HG02610 (cell line): Measurements from ENCODE around the gene INHBB.
"Not testable (repeated sequence)": the region's sequence is repeated elsewhere in the genome, so short reads cannot be mapped to it uniquely, and the experiment has no call there.

Experiments used
- ATAC-seq: cut with Tn5 transposase; IDR thresholded peaks from one replicate; pipeline ENCODE4 v1.9.1; 2021; ENCODE audit warnings: mild to moderate bottlenecking, moderate library complexity; ENCODE audit not compliant: unreplicated experiment

Gene INHBB

GRCh38 chr2:120316071-120316470 lies 29.9 kb upstream of the INHBB start:
- ATAC-seq, result no peak

- ATAC-seq, result no peak
These were observed 29.3 kb upstream of the INHBB start for GRCh38 chr2:120316528-120317179.

GRCh38 chr2:120317180-120317533 lies 28.8 kb upstream of the INHBB start:
- no peak for ATAC-seq

DNA sequence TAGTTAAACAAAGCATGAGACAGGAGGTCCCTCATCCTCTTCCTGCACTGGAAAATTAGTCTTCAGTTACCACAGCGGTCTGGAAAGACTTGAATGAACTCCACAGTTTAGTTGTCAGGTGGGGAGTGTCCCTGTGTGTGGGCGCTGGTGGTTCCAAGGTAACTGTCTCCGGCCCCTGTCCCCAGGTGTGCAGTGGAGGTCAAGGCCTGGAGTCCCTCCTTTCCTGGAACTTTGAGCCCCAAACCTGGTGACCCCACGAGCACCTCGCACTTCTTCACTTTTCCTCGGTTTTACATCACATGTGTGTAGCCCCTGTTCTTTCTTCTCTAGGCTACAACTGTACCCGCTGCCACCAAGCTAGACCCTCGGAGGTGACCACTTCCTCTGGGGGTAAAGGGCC lies 28.0 kb upstream of the INHBB start:
- no peak for ATAC-seq

DNA sequence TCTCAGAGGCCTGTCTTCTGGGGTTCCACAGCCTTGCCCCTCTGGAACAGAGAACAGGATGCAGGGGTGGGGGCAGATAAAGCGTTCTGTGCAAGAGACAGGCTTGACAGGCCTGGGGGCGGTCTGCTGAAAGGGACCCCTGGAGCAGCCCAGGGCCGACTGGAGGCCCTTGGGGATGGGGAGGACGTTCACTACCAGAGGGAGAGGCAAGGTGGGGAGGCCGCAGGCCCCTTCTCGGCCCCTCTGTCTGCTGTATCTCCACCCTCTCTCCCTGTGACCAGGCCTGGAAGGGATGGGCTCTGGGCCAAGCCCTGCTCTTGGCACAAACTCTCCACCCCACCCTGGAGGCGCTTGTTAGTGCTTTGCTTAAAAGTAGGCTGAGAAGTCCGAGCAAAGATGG lies 27.3 kb upstream of the INHBB start:
- ATAC-seq, result no peak

- no peak for ATAC-seq
These were observed 26.8 kb upstream of the INHBB start for GRCh38 chr2:120319123-120319522.

GRCh38 chr2:120319686-120320317 lies 26.1 kb upstream of the INHBB start:
- no peak for ATAC-seq

GRCh38 chr2:120320318-120320851 lies 25.6 kb upstream of the INHBB start:
- ATAC-seq, result no peak

GRCh38 chr2:120320887-120321556 lies 24.9 kb upstream of the INHBB start:
- ATAC-seq, result not testable (repeated sequence)

- no peak for ATAC-seq
These were observed 24.1 kb upstream of the INHBB start for GRCh38 chr2:120321721-120322284.

DNA sequence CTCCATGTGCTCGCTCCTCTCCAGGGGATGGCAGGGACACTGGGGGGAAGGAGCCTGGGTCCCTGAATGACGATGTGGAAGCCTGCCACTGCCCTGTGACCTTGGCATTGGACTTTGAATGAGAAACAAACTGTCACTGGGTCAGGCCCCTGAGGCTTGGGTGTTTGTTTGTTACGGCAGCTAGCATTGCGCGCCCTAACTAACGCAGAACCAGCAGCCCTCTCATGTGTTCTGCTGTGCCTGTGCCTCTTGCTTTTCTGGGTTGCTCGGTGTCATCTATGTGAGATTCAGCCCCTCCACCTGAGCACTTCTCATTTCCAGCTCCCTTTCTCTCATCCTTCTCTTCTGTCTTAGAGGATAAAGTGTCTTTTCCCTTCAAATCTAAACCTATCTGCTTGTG lies 23.6 kb upstream of the INHBB start:
- no peak for ATAC-seq

DNA sequence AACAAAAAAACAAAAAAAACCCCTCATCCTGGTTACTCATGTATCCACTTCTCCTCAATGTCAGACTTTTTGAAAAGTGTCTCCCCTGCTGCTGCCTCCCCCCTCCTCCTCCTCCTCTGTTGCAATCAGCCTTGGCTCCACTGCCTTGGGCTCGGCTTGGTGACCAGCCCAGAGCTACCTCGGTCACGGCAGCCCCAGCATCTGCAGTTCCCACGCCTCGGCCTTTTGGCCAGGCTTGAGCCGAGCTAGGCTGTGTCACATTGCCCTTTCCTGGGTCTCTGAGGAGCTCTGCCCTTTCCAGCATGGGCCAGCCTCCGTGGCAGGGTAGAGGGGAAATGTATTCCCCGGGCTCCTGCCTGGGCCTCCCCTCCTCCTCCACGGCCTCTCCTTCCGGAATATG lies 22.7 kb upstream of the INHBB start:
- no peak for ATAC-seq

DNA sequence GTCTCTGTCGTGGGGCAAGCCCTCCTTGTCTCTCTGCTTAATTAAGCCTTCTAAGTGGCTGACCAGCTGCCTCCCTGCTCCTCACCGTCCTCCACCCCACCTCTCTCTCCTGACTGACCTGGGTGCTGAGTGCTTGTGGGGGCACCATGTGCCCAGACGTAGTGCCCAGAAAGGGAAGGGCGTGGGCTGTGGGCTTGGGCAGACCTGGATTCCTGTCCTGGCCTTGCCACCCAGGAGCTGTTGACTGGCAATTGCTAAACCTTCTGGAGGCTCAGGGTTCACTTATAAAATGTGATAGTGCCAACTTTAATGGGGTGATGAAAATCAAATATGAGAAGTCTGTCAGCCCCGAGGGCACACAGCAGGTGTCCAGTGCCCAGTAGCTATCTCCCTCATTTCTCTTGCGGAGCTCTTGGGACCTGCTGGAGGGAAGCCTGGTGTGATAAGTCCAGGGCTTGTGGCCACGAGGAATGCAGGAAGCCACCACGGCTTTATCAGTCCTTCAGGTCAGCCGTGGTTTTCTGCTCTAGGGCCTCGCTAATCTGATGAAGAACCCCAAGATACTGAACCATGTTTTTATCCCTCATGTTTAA lies 22.0 kb upstream of the INHBB start:
- ATAC-seq, result no peak

GRCh38 chr2:120324933-120325332 lies 21.0 kb upstream of the INHBB start:
- no peak for ATAC-seq

DNA sequence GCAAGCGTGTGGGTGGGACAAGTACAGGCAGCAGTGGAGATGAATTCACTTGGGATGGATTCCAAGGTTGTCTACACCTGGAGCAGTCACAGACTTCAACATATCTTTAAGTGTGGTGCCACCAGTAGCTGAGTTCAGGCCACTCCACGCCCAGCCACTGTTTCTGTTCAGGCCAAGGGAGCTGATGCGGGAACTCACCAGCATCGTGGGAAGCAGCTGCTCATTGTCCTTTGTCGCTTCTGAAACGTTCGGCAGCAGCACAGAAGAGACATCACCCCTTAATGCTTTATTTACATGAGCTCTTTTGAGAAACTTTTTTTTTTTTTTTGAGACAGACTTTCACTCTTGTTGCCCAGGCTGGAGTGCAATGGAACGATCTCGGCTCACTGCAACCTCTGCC lies 19.9 kb upstream of the INHBB start:
- ATAC-seq, result no peak

DNA sequence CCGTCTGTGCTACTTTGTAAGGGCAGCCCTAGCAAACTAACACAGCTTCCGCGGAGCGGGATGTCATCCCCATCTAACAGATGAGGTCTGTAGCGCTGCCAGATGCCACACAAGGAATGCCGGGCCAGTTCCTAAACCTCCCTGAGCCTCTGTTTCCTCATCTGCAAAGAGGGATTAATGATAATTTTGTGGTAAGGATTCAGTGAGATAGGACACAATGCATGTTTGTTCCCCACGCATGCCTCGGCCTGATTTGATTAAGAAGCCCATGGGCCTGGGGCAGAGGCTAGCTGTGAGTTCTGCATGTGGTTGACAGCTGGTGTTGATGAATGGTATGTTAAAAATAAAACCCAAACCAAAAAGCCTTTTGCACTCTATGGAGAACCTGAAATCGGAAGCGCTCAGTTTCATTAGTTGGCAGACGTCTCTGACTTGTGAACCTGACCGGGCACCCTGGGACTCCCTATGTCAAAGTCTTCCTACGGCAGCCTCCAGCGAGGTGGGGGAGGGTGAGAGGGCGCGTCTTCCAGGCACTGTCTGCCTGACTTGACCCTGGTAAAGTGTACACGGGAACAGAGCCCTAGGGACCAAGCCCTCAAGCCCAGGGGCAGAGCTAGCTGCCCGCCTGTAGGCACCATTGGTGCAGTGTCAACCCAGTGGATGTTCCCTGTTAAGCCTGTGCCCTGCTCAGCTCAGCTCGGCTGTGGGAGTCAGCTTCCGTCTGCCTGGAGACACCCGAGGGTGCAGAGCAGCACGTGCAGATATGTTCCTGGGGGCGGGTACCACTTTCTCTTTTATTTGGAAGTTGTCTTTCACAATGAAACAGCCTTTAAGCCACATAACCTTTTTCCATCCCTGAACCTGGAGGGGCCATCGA lies 14.8 kb upstream of the INHBB start:
- ATAC-seq, result no peak

DNA sequence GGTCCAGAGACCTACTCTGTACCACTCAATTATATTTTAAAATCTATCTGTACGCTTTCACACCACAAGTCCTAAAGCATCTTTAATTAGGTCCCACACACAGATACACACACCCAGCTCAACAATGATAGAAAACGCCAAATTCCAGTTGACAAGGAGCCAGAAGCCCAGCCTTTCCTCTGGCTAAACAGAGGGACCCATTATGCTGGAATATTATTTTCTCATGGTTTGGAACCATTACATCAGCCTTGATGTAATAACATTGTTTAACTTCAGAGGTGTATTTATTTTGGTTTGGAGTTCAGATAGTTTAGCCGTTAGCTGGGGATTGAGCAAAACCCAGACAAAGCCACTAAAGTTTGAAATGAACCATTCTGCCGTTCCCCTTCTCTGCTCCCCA lies 14.0 kb upstream of the INHBB start:
- ATAC-seq, result no peak

- no peak for ATAC-seq
These were observed 13.6 kb upstream of the INHBB start for GRCh38 chr2:120332384-120332783.

- no peak for ATAC-seq
These were observed 11.9 kb upstream of the INHBB start for GRCh38 chr2:120334068-120334467.

DNA sequence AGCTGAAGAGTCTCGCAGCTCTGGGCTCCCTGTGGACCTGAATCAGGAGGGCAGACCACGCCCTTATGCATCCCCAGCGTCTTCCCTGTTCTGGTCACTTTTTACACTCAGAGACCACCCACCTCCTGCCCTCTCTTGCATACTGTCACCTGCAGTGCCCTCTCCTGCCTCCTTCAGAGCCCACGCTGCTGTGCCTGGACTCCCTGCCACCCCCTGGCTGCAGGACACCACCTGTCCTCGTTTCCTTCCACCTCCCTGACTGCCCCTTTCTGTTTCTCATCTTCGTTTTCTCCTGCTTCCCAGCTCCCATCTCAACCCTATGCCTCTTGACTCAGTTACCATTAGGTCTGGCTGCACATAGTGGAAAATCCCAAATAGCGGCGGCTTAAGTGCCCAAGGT lies 9.2 kb upstream of the INHBB start:
- ATAC-seq, result no peak

DNA sequence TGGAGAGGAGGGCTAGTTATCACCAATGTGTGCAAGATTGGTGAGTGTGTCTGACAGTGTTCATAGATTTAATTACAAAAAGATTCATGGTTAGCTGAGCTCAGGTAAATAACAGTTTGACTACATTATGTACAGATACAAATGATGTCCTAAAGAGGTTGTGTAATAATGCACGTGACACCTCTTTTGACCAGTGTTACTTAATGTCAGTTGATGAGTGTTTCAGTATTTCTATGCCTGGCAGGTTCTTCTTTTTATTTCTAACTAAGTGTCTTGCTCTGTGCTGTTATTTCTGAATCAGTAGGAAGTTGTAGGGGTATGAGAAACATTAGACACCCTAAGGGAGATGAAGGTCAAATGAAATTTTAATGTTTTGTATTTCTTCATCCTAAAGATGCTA lies 7.9 kb upstream of the INHBB start:
- ATAC-seq, result no peak
